Measurements from ENCODE around the gene PRKCQ.

DNA sequence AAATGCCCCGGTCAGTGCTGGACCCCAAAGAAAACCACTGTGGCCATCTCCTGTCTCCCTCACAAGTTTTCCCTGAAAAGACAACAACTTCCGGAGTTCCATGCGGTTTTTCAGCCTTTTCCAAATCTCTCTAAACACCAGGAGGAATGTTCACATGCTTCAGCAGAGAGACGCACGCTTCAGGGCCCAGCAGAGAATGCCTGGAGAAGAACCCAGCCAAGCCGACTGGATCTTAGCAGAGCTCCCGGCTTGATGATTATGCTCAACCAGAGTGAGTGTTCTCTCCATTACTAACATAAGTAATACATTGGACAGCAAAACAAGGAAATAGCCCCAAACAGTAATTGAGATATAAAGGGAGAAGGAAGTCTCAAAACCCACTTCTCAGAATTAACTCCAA is 17.9 kb downstream of the PRKCQ start:
- TF ChIP-seq, protein P1, sequence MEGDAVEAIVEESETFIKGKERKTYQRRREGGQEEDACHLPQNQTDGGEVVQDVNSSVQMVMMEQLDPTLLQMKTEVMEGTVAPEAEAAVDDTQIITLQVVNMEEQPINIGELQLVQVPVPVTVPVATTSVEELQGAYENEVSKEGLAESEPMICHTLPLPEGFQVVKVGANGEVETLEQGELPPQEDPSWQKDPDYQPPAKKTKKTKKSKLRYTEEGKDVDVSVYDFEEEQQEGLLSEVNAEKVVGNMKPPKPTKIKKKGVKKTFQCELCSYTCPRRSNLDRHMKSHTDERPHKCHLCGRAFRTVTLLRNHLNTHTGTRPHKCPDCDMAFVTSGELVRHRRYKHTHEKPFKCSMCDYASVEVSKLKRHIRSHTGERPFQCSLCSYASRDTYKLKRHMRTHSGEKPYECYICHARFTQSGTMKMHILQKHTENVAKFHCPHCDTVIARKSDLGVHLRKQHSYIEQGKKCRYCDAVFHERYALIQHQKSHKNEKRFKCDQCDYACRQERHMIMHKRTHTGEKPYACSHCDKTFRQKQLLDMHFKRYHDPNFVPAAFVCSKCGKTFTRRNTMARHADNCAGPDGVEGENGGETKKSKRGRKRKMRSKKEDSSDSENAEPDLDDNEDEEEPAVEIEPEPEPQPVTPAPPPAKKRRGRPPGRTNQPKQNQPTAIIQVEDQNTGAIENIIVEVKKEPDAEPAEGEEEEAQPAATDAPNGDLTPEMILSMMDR (IDR thresholded peaks at IDR 0.05), result no peak
- no peak for TF ChIP-seq POLR2A (IDR thresholded peaks at IDR 0.05)

All from Peyer's patch (tissue), 4 donors.